K562 (cell line): ENCODE measurements around the gene MDC1. TPM values are rescaled to one million over a fixed set of nuclear protein-coding genes. Genes with fewer than 3 reads are reported as not detected.
A peak's percentile ranks its signal among the peaks of the same experiment; 100 is the strongest.
"Not testable (repeated sequence)": the region's sequence is repeated elsewhere in the genome, so short reads cannot be mapped to it uniquely, and the experiment has no call there.

Experiments
- ATAC-seq: fragments of 200-7000 bp; cut with Tn5 transposase; 3 replicates; pipeline ENCODE4 v1.9.1; 2020; ENCODE audit warnings: moderate library complexity
- BruUV-seq: library from RNA; stranded (reverse); fragments of 400-500 nt; replicated peaks from 2 replicates; lab custom pipeline; 2021; lab: Mats Ljungman, UMichigan
- CTCF ChIA-PET: fragments of 300-600 bp; formaldehyde crosslinking; extraction: SDS; loops from one replicate; lab custom pipeline; 2021; ENCODE audit warnings: low intra/inter-chr PET ratio; lab: Yijun Ruan, JAX
- POLR2A ChIA-PET: fragments of 300-600, 350-650 bp; sonication (Branson Sonifier 250); formaldehyde crosslinking; extraction: SDS; loops from one replicate; lab custom pipeline; 2021; ENCODE audit warnings: antibody characterized with exemption, inconsistent platforms; lab: Yijun Ruan, JAX
- DNase-seq, 4 experiments: peaks; one replicate each; pipeline versions ENCODE4 v3.0.0 to v3.0.0-alpha.2; 2011 to 2018; ENCODE audit warnings: low spot score in 3 of 4, mixed read lengths in 3 of 4; ENCODE audit errors: extremely low read depth in 1 of 4
- FAIRE-seq: peaks from 2 replicates; lab custom pipeline; 2011; peaks lifted over from hg19 to GRCh38; lab: Jason Lieb, UNC
- H2AFZ ChIP-seq: 2 replicates; pipeline ENCODE4 v1.6.0; 2011; ENCODE audit warnings: low read depth, low read length, control low read depth, inconsistent platforms
- H3K27ac ChIP-seq: fragments of 200-600 bp; 3 replicates; pipeline ENCODE4 v1.8.0; 2011; ENCODE audit warnings: low read depth, mild to moderate bottlenecking, control low read depth, inconsistent platforms, low read length, moderate library complexity, mixed read lengths; ENCODE audit errors: extremely low read depth
- H3K27me3 ChIP-seq, 2 experiments: fragments of 300-600 bp in 1 of 2; 2 replicates in 1 of 2; 3 replicates in 1 of 2; pipeline versions ENCODE4 v1.6.0 to v1.8.0; 2011; ENCODE audit warnings: inconsistent platforms in 2 of 2, low read length in 2 of 2, mild to moderate bottlenecking in 1 of 2, mixed read lengths in 1 of 2, moderate library complexity in 1 of 2; ENCODE audit not compliant: control insufficient read depth in 2 of 2, insufficient read depth in 2 of 2
- H3K36me3 ChIP-seq: fragments of 300-600 bp; 3 replicates; pipeline ENCODE4 v1.8.0; 2011; ENCODE audit warnings: mild to moderate bottlenecking, low read length, inconsistent platforms; ENCODE audit not compliant: control insufficient read depth, insufficient read depth
- H3K4me1 ChIP-seq, 2 experiments: fragments of 200-600 bp in 1 of 2; replicated peaks in 1 of 2; 2 replicates in 1 of 2; 3 replicates in 1 of 2; pipeline versions ENCODE4 v1.5.1 to v1.8.0; 2011; ENCODE audit warnings: inconsistent platforms in 2 of 2, low read length in 2 of 2, mild to moderate bottlenecking in 1 of 2, mixed read lengths in 1 of 2, moderate library complexity in 1 of 2; ENCODE audit not compliant: control insufficient read depth in 2 of 2, insufficient read depth in 2 of 2
- H3K4me2 ChIP-seq: 2 replicates; pipeline ENCODE4 v1.6.1; 2011; ENCODE audit warnings: low read length, control low read depth, inconsistent platforms, mixed read lengths; ENCODE audit not compliant: insufficient read depth
- H3K4me3 ChIP-seq: fragments of 200-600 bp; sonication (generic), shearing (Covaris generic); 2 replicates; pipeline ENCODE4 v1.5.1; 2016; ENCODE audit warnings: control low read depth, inconsistent platforms
- H3K79me2 ChIP-seq: fragments of 200-600 bp; 3 replicates; pipeline ENCODE4 v1.8.0; 2011; ENCODE audit warnings: low read length, inconsistent platforms; ENCODE audit not compliant: control insufficient read depth, insufficient read depth
- H3K9ac ChIP-seq, 2 experiments: 2 replicates each; pipeline versions ENCODE4 v1.6.0 to v1.6.1; 2011; ENCODE audit warnings: low read depth in 2 of 2, low read length in 2 of 2, control low read depth in 1 of 2, inconsistent platforms in 1 of 2, mild to moderate bottlenecking in 1 of 2, mixed read lengths in 1 of 2; ENCODE audit not compliant: insufficient read depth in 1 of 2
- H3K9me1 ChIP-seq: one replicate; pipeline ENCODE4 v1.6.0; 2011; ENCODE audit warnings: inconsistent platforms, mild to moderate bottlenecking, low read length, moderate library complexity; ENCODE audit not compliant: control insufficient read depth, insufficient read depth
- H3K9me3 ChIP-seq: replicated peaks from 2 replicates; pipeline ENCODE4 v1.5.1; 2011; ENCODE audit warnings: low read depth, low read length, inconsistent platforms; ENCODE audit not compliant: control insufficient read depth, insufficient read depth
- H4K20me1 ChIP-seq: replicated peaks from 2 replicates; pipeline ENCODE4 v1.6.1; 2011; ENCODE audit warnings: low read length, inconsistent platforms, mixed read lengths; ENCODE audit not compliant: control insufficient read depth, insufficient read depth
- ADNP ChIP-seq: fragments of 200-800 bp; sonication (Bioruptor generic); IDR thresholded peaks from 2 replicates; pipeline ENCODE4 v1.6.1; 2016; ENCODE audit warnings: missing genetic modification characterization, missing compliant biosample characterization
- BCOR ChIP-seq: fragments of 450-650 bp; IDR thresholded peaks from 2 replicates; pipeline ENCODE4 v1.6.1; 2016
- CBX1 ChIP-seq: sonication (generic); IDR thresholded peaks from 2 replicates; pipeline ENCODE4 v1.6.1; 2016; ENCODE audit warnings: antibody characterized with exemption, low read depth, mild to moderate bottlenecking
- CBX3 ChIP-seq, 2 experiments: IDR thresholded peaks; 1 replicate in 1 of 2; 2 replicates in 1 of 2; pipeline ENCODE4 v1.6.1; 2012; ENCODE audit warnings: inconsistent platforms in 2 of 2, low read length in 2 of 2, borderline replicate concordance in 1 of 2, control low read depth in 1 of 2
- CHD4 ChIP-seq: fragments of 200-600 bp; sonication (generic); IDR thresholded peaks from 3 replicates; pipeline ENCODE4 v1.6.1; 2012; ENCODE audit warnings: low read depth, mild to moderate bottlenecking, mixed read lengths, low read length, inconsistent platforms; ENCODE audit not compliant: insufficient read depth, insufficient replicate concordance, poor library complexity, severe bottlenecking
- HDAC2 ChIP-seq: fragments of 450-650 bp; IDR thresholded peaks from 2 replicates; pipeline ENCODE4 v1.6.1; 2016; ENCODE audit warnings: mild to moderate bottlenecking
- HDGF ChIP-seq: fragments of 450-650 bp; IDR thresholded peaks from 2 replicates; pipeline ENCODE4 v1.6.1; 2016
- KDM1A ChIP-seq, 2 experiments: fragments of 450-650 bp; IDR thresholded peaks; 2 replicates each; pipeline ENCODE4 v1.6.1; 2016; ENCODE audit warnings: mild to moderate bottlenecking in 2 of 2
- PHF20 ChIP-seq: fragments of 450-650 bp; IDR thresholded peaks from 2 replicates; pipeline ENCODE4 v1.6.1; 2018; ENCODE audit not compliant: partially characterized antibody
- RBM25 ChIP-seq: fragments of 200-400 bp; formaldehyde crosslinking; IDR thresholded peaks from 2 replicates; pipeline ENCODE4 v1.6.1; 2018; ENCODE audit warnings: low read length, low read depth, moderate library complexity; ENCODE audit not compliant: severe bottlenecking
- RCOR1 ChIP-seq, 2 experiments: IDR thresholded peaks; 2 replicates each; pipeline ENCODE4 v1.6.1; 2012; ENCODE audit warnings: low read depth in 2 of 2, low read length in 2 of 2, borderline replicate concordance in 1 of 2, improper control_type of control experiment in 1 of 2
- SMARCA5 ChIP-seq: fragments of 450-650 bp; IDR thresholded peaks from 2 replicates; pipeline ENCODE4 v1.6.1; 2016
- ZNF121 ChIP-seq: sonication (generic); formaldehyde crosslinking; conservative IDR thresholded peaks from 2 replicates; pipeline ENCODE4 v1.8.0; 2022; ENCODE audit warnings: missing genetic modification reagents
- WGBS: fragments of 100-300 bp; shearing (Covaris generic); methylation state at CpG from one replicate; pipeline ENCODE4 v1.1.6; 2016; ENCODE audit warnings: low coverage, mixed read lengths; ENCODE audit not compliant: insufficient coverage; ENCODE audit errors: missing lambda C conversion rate; 5-methylcytosine and 5-hydroxymethylcytosine counted together
- in situ Hi-C: fragments of 300-500 bp; cut with MboI; formaldehyde crosslinking; loops from 4 replicates; pipeline ENCODE4 v1.15.0; 2018; ENCODE audit warnings: inconsistent platforms, mixed read lengths
- intact Hi-C: fragments of 100-400 bp; cut with micrococcal nuclease; formaldehyde crosslinking; loops from 2 replicates; pipeline ENCODE4 v1.14.2; 2022
- polyA plus RNA-seq, 8 experiments: library from polyadenylated mRNA; depleted of rRNA in 4 of 8; stranded (reverse) in 5 of 8; unstranded in 3 of 8; fragments of >200 nt; fragmentation: Nextera tagmentation in 2 of 8; fragmentation: Illumina TruSeq in 1 of 8; extraction: Ambion mirVana in 2 of 8; extraction: Trizol in 1 of 8; gene quantifications; 2 replicates each; pipeline versions ENCODE4 v1.2.1 to v1.2.3, GENCODE V29; 2011 to 2014; ENCODE audit warnings: inconsistent platforms in 1 of 8, missing spikeins in 1 of 8
- total RNA-seq, 7 experiments: library from RNA; depleted of rRNA in 6 of 7; stranded (reverse); fragments of >200 nt in 6 of 7; fragmentation: Illumina TruSeq in 2 of 7; extraction: Trizol in 2 of 7; gene quantifications; 2 replicates each; pipeline versions ENCODE4 v1.2.1 to v1.2.3, GENCODE V29; 2011 to 2021; ENCODE audit warnings: low replicate concordance in 1 of 7

Gene MDC1
- total and polyA plus RNA-seq, 9 of the 15 experiments (the other 6 are each of a cell fraction or from before 2014, with no cell fraction given) = 8.2 to 114 (median 20.0) TPM

- H3K9me3 ChIP-seq, H3K27me3 ChIP-seq, CTCF ChIA-PET, H3K36me3 ChIP-seq, H3K9me1 ChIP-seq, H3K4me2 ChIP-seq, H3K27ac ChIP-seq, in situ Hi-C loops, H3K4me3 ChIP-seq, intact Hi-C loops, H3K9ac ChIP-seq, ATAC-seq, BruUV-seq, DNase-seq, H4K20me1 ChIP-seq, H2AFZ ChIP-seq, H3K79me2 ChIP-seq, FAIRE-seq: not testable (repeated sequence)
- peak; percentile 35; the same call in 1 of the 2 replicates for TF ChIP-seq HDGF
- TF ChIP-seq RBM25 = peak; percentile 90
- TF ChIP-seq RCOR1 (IDR thresholded peaks at IDR 0.05; ENCODE audit: borderline replicate concordance in 1 of 2, low read depth in 2 of 2, low read length in 2 of 2) = peak in 1 of 2 experiments; percentile 81; a peak in 2 of 4 replicates
- peak; percentile 93 for TF ChIP-seq ADNP (tag)
- TF ChIP-seq PHF20 = peak; percentile 66
- peak; percentile 88 to 92; a peak in 3 of 4 replicates for TF ChIP-seq KDM1A (IDR thresholded peaks at IDR 0.05)
- TF ChIP-seq CBX3 (IDR thresholded peaks at IDR 0.05; ENCODE audit: borderline replicate concordance in 1 of 2, low read length in 2 of 2) = peak in 1 of 2 experiments; percentile 40; a peak in 1 of 3 replicates
- peak; percentile 98 for TF ChIP-seq BCOR
- TF ChIP-seq HDAC2 = peak; percentile 87
- peak; percentile 72 for TF ChIP-seq ZNF121 (CRISPR knock-in tag)
- peak; percentile 93 for TF ChIP-seq CBX1
- peak; percentile 71 for TF ChIP-seq CHD4
- TF ChIP-seq SMARCA5 = peak; percentile 91
- peaks cover 8 to 17% of the 10 kb centered on the region in 2 experiments for H3K4me1 ChIP-seq
- WGBS = 63% methylated on average over 7 of the region's 7 CpGs
- POLR2A ChIA-PET = interaction anchor here (1.1 to 1.4 kb wide), 5 partner anchors 10 to 26 kb away, joined by 3 to 6 read pairs (median 3); partner anchors contain the start of gene IER3
These were observed 39.4 kb upstream of the MDC1 start for GRCh38 chr6:30756405-30757003.
